DMS53 treated with DMSO at 0.1 percent for 48 hours (cell line): ENCODE data around the gene EEF1A2.

ENCODE experiments used
- DNase-seq: peaks from one replicate; lab custom pipeline; 2025; ENCODE audit not compliant: unreplicated experiment; lab: John Stamatoyannopoulos, UW

The EEF1A2 gene

DNA sequence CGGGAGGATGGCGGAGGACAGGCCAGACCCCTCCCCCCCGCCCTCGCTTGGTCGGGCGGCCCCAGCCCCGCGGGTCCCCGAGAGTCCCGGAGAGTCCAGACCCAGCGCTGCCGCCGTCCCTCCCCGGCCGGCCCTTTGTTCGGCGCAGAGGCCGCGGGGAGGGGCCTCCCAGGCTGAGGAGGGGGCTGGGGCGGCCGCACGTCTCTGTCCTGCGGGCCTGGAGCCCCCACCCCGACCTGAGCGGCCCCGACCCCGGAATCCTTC is 27.2 kb downstream of the EEF1A2 start:
- no peak for DNase-seq

DNA sequence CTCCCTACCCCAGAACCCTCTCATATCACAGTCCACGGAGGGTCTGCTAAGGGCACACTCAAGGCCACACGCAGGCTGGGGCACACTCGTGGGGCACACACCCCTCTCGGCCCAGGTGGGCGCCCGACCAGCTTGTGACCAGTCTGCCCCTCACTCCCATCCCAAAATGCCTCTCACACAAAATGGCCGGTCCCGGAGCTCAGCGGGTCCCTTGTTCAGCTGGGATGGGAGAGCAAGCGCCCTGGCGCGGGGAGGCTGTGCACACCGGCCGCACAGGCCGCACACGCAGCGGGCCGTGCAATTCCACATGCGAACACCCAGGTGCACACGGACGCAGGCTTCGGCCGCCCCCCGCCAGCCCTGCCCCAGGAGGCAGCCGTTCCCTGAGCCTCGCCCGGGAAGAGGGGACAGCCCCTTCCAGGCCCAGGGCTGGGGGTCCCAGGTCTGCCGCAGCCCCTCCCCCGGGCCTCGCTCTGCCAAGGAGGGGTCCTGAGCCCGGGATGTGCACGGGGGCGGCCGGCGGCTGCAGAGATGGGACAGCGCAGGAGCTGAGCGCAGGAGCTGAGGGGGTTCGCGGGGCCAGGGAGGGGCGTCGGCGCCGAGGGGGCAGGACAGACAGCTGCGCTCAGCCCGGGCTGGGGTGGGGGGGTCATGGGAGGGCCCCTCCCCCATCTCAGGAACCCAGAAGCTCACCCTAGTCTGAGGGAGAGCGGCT is 27.7 kb downstream of the EEF1A2 start:
- DNase-seq = no peak

DNA sequence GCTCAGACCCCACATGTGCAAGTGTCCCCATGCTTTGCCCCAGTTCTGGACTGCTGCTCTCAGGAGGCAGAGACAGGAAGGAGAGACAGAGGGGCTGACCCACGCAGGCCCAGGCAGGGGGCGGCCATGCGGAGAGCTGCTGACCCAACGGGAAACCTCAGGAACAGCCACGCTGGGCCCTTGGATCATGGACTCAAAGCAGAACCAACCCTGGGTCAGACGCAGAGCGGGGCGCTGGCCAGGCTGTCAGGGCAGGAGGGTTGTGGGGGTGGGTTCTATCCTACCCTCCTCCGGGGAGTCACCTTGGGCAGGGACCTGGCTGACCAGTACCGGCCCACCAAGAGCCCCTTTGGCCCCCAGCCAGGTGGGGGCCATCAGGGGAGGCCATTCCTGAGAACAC is 28.5 kb downstream of the EEF1A2 start:
- DNase-seq = no peak

DNA sequence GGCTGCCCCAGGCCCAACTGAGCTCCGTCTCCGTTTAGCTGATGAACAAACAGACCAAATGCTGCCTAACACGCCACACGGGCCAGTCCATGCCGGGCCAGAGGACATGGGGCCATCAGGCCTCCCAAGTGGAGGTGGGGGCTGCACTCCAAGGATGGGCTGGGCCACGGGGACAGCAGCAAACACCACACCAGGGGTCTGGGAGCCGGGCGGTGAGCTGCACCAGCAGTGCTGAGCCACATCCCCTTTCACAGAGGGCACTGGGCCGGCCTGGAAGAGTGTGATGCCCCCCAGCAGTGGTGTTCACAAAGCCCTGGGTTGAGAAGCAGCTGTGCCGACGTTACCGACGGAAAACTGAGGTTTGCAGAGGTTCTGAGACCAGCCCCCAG is 29.2 kb downstream of the EEF1A2 start:
- no peak for DNase-seq

DNA sequence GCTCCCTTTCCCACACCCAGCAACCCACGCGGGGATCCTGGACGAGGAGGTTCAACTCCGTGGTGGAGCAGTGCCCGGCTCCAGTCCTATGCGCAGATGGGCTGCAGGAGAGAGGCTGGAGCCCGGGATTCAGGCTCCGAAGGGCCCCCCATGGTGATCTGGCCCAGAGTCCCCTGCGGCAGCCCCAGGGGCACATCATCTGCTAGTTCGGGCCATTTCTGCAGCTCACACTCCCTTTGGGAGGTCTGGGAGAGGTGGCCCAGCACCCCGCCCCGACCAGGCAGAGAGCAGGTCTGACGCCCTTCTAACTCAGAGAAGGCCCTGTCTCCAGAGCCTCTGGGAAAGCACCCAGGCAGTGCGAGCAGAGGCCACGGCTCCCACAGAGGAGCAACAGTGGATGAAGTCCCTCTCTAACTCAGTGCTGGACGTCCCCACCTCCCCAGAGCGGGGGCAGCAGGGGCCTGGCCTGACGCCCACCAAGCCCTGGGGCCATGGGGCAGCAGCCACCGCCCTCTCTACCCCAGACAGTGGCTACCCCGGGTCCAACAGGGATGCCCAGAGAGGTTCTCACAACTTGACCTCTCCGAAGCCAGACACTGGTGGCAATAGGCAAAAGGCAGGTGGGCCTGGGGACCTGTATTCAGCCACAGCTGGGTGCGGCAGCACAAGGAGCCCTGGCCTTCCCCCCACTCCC is 29.7 kb downstream of the EEF1A2 start:
- DNase-seq = no peak

DNA sequence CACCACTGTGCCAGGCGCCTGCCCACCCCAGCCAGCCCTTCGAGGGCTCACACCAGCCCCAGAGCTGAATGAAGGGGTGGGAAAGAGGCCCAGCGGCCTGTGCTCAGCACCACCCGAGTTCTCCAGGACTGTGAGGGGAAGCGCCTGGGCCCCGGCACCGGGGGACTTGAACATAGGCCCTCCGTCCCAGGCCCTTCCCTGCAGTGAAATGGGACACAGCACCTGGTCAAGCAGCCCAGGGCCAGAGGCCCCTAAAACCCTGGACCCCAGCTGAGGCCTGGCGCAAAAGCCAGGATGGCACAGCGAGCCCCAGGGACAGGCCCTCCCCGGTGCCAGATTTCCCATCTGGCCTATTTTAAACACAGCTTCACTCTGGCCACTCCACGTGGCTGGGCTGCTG is 30.5 kb downstream of the EEF1A2 start:
- no peak for DNase-seq

DNA sequence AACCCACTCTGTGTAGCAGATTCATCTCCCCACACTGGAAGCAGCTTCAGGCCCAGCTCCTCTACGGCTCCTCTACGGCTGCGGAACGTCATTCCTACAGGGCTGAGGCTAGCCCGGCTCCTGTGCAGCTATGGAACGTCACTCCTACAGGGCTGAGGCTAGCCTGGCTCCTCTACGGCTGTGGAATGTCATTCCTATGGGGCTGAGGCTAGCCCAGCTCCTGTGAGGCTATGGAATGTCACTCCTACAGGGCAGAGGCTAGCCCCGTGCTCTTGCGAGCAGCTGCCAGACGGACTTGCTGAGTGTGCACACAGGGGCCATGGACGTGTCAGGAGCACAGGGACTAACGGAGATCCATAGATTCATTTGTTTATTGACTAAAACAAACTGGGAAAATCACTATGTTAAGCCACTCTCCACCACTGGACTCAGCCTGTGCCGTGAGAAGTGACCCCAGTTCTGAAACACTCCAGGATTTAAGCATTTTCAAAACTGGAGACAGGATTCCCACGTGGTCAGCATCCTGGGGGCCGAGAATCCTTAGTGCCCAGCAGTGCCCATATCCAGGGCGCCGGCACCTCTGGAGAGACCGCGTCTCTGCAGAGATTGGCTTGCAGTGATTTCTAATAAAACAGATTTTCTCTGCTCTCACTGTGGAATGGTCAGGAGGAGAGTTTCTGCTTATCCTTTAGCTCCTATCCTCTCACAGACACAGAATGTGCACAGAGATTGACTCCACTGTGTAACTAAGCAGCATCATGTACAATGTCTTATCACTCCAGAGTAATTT is 31.4 kb downstream of the EEF1A2 start:
- no peak for DNase-seq

DNA sequence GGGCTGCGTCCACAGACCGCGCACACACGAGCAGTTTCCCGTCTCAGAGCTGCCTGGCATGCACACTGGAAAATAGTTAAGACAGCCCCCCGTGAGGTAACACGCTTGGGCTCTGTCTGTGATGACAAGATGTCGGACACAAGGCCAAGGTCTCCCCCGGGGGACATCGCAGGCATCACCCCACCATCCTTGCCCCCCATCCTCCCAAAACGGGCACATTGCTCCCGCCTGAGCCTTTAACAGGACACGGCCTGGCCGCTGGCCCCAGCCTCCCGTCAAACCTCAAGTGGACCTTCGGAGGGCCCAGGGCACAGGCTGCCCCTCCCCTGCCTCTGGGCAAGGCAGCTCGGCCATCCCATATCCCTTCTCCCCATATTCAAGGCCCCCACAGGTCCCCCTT is 32.0 kb downstream of the EEF1A2 start:
- DNase-seq = no peak

DNA sequence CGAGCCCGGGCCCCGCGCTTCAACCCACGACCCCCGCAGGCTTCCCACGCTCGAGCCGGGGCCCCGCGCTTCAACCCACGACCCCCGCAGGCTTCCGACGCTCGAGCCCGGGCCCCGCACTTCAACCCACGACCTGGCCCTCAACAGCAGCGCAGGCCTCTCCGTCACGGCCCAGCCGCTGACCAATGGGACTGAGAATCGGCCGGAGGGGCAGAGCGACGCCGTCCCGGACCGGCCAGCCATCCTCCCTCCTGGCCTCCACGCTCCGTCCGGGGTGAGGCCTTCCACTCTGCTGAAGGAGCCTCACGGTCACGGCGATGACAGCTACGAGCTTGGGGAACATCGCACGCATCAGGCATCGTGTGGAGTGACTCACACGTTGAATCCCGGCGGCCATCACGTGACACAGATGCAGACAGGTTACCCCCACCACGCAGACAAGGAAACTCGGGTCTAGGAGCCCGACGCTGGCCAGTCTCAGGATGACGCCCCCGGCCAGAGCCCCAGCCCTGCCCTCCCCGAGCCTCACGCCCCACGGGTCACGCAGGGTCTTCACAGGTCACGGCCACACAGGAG is 32.5 kb downstream of the EEF1A2 start:
- DNase-seq = no peak

DNA sequence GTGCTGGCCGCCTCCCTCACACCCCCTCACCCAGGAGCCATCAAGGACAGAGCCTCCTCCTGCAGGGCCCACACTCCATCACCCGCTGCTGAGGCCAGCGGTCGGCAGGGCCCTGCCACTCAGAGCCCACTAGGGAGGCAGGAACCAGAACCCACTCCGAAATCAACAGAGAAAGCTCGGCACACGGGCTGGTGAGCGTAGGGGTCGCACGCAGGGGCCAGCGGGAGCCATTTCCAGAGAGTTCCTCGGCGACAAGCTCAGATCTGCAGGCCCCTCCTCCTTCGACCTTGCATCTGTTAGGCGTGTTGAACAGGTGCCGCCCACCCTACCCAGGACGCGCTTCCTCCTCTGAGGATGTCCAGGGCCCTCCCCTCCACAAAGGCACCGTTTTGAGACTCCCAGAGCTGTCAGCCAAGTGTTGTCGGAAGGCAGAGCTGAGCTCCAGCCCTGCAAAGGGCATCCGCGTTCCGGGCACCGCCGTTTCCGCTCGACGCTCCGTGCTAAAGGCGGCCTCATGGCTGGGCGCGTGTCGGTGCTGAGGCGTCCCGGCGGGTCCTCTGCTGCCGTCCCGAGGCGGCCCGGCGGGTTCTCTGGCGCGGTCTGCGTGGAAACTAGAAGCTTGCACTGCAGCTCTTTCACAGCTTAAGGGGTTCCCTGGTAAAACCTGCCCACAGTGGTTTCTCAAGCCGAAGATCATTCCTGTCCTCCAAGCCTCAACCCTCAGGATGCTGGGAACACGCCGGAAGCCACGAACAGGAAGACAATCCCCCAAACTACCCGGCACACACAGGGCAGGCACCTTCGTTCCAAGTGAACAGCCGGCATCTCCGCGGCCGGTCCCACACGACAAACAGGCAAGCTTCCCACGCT is 33.3 kb downstream of the EEF1A2 start:
- DNase-seq = no peak

DNA sequence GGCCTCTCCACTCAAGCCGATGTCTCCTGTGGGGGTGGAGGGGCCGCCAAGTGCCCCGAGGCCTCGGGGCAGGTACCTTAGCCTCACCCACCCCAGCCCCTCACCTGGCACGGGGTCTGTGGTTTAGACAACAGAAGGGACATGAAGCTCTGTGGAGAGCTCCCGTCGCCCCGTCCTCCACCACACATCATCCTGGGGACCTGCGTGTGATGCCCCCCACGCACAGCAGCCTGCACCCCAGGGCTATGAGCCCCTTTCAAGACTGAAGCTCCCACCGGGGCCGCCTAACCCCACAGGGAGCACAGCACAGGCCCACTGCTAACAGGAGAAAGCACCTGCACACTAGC is 34.6 kb downstream of the EEF1A2 start:
- DNase-seq = no peak

DNA sequence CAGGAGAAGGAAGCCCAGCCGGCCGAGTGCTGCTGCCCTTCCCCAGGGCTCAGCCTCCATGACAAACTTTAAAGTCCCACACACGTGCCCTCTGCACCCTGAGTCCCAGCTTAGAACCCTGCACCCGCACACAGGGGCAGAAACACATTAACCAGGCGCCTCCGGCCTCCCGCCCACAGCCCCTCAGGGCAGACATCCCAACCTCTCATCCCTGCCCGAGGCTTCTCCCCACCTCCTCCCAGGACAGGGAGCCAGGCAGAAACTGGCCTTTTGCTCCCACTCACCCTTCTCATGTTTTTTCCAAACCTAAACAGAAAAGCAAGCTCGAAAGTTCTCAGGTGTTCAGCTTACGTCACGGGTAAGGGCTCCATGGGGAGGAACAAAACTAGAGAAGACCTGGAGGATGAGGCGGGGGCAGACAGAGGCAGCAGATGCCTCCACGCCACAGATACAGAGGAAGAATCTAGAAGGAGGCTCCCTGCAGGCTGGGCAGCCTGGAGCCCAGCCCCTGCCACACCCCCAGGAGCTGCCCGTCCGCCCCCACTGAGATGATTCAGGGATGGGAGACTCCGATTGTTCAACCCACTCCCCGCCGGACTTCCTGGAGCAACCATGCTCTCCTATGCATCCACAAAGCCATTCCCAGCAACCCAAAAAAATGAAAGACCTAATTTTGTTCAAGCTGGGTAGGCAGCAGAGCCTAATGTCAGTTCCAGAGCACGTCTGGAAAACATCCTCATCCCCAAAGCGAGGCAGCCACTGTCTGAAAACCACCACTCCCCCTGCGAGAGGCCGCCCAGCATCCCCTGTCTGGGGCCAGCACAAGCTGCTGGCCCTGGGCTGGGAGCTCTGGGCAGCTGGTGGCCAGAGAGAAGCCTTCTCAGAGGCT is 35.2 kb downstream of the EEF1A2 start:
- DNase-seq = no peak

DNA sequence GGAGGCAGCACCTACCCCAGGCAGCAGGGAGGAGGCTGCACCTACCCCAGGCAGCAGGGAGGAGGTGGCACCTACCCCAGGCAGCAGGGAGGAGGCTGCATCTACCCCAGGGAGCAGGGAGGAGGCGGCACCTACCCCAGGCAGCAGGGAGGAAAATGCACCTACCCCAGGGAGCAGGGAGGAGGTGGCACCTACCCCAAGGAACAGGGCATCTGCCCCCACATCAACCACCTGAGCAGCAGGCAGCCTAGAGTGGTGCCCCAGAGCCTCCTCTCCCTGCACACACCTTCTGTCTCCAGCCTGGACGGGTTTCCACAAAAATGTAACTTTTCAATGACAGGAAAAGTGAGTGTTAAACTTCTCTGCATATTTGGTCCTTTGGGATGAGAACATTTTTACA is 36.6 kb downstream of the EEF1A2 start:
- DNase-seq = no peak

DNA sequence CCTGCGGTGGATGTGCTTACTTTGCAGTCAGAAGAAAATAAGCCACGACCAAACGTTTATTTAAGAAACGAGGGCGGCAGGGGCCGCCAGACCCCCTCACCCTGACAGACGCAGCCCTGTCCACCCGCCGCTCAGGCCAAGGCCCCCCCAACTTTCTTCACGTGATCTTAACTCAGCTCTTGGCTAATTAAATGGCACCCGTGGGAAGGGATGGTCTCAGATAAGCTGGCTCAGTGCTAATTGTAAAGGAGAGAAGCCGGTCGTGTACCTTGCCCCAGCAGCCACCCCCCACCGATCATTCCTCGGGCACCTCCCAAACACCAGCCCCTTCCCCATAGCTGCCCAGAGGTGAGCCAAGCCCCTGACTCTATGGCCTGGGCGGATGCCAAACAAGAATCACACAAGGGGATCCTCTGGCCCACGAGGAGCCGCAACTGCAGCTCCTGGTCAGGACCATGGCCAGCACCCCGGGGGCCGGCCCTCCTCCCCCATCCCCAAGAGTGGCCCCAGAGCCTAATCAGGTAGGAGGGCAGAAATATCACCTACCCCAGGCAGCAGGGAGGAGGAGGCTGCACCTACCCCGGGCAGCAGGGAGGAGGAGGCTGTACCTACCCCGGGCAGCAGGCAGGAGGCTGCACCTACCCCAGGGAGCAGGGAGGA is 37.6 kb downstream of the EEF1A2 start:
- DNase-seq = no peak

DNA sequence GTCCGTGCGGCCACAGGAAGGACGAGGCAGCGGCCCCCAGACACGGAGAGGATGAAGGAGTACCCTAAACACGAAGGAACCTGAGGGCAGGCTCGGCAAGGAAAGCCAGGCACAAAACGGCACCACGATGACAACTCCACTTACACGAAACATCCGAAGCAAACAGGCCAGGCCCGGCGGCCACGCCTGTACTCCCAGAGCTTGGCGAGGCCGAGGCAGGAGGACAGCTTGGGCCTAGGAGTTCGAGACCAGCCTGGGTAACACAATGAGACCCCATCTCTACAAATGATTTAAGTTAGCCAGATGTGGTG is 39.9 kb downstream of the EEF1A2 start:
- DNase-seq = no peak

DNA sequence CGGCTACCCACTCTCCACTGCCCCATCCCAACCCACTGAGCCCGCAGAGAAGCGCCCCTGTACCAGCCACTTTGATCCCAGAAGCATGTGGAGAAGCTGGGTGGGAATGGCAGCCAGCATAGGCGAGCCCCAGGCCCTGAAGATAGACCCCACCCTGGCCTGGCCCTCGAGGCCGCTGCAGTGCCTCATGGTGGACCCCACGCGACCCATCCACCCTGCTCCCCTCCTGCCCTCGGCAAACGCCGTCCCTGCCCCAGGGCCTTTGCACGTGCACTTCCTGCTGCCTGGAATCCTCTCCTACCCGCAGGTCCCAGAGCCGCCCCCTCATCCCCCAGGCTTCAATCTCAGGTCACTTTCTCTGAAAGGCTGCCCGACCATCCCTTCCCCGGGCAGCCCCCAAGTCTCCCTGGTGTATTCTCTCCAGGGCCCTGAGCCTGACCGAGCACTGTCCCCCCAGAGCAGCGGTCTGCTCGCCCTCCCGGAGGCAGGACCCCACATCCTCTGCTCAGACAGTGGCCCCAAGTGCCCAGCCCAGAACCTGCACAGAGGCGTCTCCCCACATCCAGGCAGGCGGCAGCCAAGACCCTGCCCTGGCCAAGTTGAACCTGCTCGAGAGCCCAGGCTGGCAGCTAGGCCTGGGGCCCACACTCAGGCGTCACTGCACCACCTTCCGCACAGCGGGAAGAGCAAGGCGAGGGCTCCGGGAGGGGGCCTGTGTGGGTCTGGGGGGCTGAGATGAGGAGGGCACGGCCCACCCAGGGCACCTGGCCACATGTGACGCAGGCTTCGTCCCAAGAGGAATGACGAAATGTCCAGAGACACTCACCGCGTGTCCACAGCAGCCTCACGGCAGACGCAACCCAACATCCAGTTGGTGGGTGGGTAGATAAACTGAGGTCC is 40.5 kb downstream of the EEF1A2 start:
- DNase-seq = no peak

DNA sequence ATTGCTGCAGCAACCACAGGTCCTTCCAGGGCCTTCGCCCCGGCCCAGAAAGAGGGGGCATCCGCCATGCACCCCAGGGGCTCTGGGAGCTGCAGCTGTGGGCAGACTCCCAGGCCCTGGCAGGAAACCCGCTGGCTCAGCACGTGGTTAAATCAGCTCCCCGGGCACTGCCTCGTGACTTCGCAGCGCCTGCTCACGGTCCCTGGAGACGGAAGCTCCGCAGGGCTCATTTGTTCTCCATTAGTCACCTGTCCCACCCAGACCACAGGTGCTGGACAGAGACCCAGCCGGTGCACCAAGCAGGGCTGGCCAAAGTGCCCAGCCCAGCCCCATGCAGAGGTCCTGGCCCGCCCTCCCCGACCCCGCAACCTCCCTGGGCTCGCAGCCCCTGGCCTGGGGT is 41.1 kb downstream of the EEF1A2 start:
- no peak for DNase-seq

DNA sequence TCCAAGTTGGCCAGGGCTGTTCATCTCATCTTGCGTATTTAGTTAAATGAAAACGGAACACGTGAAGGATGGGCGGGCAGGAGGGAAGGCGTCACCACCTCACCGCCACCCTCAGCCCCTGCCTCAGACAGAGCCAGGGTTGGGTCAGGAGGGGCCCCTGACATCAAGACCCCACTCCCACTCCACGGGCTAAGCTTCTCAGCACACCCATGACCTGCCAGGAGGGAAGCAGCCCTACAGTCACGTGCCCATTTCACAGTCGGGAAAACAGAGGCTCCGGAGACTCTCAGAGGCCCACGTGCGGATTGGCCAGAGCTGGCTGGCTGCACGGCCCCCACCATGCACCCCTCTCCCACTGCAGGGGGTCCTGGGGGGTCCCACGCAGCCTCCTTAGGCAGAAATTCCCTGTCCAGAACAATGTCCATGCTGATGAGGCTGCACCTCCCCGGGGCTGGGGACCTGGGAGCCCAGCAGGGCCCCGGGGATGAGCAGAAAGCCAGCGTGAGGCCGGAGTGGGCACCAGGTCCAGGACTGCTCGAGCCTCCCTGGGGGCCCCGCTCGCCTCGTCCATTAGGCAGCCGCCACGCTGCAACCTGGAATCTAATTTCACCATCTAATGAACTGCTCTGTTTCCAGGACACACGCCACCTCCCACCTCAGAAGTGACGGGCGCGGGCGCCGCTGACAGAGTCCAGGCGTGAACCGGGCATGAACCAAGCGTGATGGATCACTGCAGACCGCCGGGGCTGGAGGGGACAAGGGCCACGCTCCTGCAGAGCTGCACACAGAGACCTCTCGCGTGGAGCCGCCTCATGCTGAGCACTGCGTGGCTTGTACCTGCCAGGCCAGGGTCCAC is 42.2 kb downstream of the EEF1A2 start:
- no peak for DNase-seq
